MCF 10A (cell line): ENCODE measurements around the gene GNG7. TPM values are rescaled to one million over a fixed set of nuclear protein-coding genes. Genes with fewer than 3 reads are reported as not detected.
"Not testable (repeated sequence)": the region's sequence is repeated elsewhere in the genome, so short reads cannot be mapped to it uniquely, and the experiment has no call there.

ENCODE experiments used
- BruUV-seq: library from RNA; stranded (reverse); fragments of 400-500 nt; replicated peaks from 2 replicates; lab custom pipeline; 2021; lab: Mats Ljungman, UMichigan
- CTCF ChIA-PET: fragments of 300-600 bp; sonication (Branson Sonifier 250); formaldehyde crosslinking; extraction: SDS; loops from one replicate; lab custom pipeline; 2021; ENCODE audit warnings: antibody characterized with exemption, inconsistent platforms; lab: Yijun Ruan, JAX
- POLR2A ChIA-PET: fragments of 300-600, 350-650 bp; sonication (Branson Sonifier 250); formaldehyde crosslinking; extraction: SDS; loops from one replicate; lab custom pipeline; 2020; ENCODE audit warnings: antibody characterized with exemption, inconsistent platforms; lab: Yijun Ruan, JAX
- DNase-seq: peaks from one replicate; pipeline ENCODE4 v3.0.0-alpha.2; 2018; ENCODE audit not compliant: unreplicated experiment
- H3K27ac Mint-ChIP-seq: one replicate; pipeline ENCODE4 v1.8.0; 2022; ENCODE audit warnings: mild to moderate bottlenecking, low read depth, mixed read lengths; ENCODE audit not compliant: unreplicated experiment
- H3K27me3 Mint-ChIP-seq: one replicate; pipeline ENCODE4 v1.8.0; 2022; ENCODE audit warnings: mixed read lengths; ENCODE audit not compliant: insufficient read depth, unreplicated experiment
- H3K36me3 Mint-ChIP-seq: one replicate; pipeline ENCODE4 v1.8.0; 2022; ENCODE audit warnings: mild to moderate bottlenecking, moderate library complexity, mixed read lengths; ENCODE audit not compliant: insufficient read depth, unreplicated experiment
- H3K4me1 Mint-ChIP-seq: one replicate; pipeline ENCODE4 v1.8.0; 2022; ENCODE audit warnings: mixed read lengths; ENCODE audit not compliant: insufficient read depth, unreplicated experiment
- H3K4me3 Mint-ChIP-seq: one replicate; pipeline ENCODE4 v1.8.0; 2022; ENCODE audit warnings: mild to moderate bottlenecking, moderate library complexity, mixed read lengths; ENCODE audit not compliant: unreplicated experiment
- H3K9me3 Mint-ChIP-seq: one replicate; pipeline ENCODE4 v1.8.0; 2022; ENCODE audit warnings: mixed read lengths; ENCODE audit not compliant: unreplicated experiment
- intact Hi-C: fragments of 100-400 bp; cut with micrococcal nuclease; formaldehyde crosslinking; loops from 2 replicates; pipeline ENCODE4 v1.14.1; 2022
- total RNA-seq: library from RNA; stranded (reverse); gene quantifications from 2 replicates; pipeline ENCODE4 v1.2.3, GENCODE V29; 2022
- TF ChIP-seq, protein P1 (sequence below): fragments of 200-600 bp; IDR thresholded peaks from one replicate; pipeline ENCODE4 v1.8.0; 2022; ENCODE audit warnings: antibody characterized with exemption, mild to moderate bottlenecking; ENCODE audit not compliant: unreplicated experiment

GNG7 gene
- total RNA-seq, 1 experiment from 2014 or later: 0.51 TPM

DNA sequence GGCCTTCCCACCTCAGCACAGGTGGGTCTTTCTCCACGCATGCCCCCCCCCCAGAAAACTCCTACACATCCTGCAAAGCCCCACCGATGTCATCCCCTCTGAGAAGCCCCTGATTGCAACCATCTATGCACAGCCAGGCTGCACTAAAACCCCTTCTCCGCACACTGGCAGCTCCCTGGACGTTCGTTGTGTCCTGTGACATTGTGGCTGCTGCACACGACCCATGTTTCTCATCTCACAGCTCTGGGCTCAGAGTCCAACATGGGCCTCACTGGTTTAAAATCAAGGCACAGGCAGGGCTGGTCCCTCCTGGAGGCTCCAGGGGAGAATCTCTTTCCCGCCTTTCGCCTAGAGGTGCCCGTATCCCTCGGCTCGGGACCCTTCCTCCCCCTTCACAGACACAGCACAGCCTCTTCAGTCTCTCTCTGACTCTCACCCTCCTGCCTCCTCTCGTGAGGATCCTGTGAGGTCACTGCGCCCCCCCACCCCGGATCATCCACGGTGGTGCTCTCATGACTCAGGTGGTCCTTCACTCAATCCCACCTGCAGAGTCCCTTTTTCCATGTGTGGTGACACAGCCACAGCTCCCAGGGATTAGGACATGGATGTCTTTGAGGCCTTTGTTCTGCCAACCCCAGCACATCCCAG lies 155.3 kb downstream of the GNG7 start:
- CTCF ChIA-PET: interaction anchor here (0.7 kb wide), 1 partner anchor 32 kb away, joined by 3 read pairs; no protein-coding TSS in a partner anchor
- BruUV-seq: no TSS peak
- intact Hi-C loops: no loop called here
- H3K4me3 Mint-ChIP-seq: no peak overlapping the region
- H3K27me3 Mint-ChIP-seq: no peaks in the 10 kb centered on the region
- TF ChIP-seq, protein P1, sequence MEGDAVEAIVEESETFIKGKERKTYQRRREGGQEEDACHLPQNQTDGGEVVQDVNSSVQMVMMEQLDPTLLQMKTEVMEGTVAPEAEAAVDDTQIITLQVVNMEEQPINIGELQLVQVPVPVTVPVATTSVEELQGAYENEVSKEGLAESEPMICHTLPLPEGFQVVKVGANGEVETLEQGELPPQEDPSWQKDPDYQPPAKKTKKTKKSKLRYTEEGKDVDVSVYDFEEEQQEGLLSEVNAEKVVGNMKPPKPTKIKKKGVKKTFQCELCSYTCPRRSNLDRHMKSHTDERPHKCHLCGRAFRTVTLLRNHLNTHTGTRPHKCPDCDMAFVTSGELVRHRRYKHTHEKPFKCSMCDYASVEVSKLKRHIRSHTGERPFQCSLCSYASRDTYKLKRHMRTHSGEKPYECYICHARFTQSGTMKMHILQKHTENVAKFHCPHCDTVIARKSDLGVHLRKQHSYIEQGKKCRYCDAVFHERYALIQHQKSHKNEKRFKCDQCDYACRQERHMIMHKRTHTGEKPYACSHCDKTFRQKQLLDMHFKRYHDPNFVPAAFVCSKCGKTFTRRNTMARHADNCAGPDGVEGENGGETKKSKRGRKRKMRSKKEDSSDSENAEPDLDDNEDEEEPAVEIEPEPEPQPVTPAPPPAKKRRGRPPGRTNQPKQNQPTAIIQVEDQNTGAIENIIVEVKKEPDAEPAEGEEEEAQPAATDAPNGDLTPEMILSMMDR: no peak
- POLR2A ChIA-PET: interaction anchor here (0.6 kb wide), 1 partner anchor 32 kb away, joined by 3 read pairs; no protein-coding TSS in a partner anchor
- peak overlapping the region; percentile 19 for H3K27ac Mint-ChIP-seq
- no peaks in the 10 kb centered on the region for H3K9me3 Mint-ChIP-seq
- no peak for DNase-seq
- peaks cover 15% of the 10 kb centered on the region for H3K4me1 Mint-ChIP-seq
- H3K36me3 Mint-ChIP-seq: peaks cover 7% of the 10 kb centered on the region

DNA sequence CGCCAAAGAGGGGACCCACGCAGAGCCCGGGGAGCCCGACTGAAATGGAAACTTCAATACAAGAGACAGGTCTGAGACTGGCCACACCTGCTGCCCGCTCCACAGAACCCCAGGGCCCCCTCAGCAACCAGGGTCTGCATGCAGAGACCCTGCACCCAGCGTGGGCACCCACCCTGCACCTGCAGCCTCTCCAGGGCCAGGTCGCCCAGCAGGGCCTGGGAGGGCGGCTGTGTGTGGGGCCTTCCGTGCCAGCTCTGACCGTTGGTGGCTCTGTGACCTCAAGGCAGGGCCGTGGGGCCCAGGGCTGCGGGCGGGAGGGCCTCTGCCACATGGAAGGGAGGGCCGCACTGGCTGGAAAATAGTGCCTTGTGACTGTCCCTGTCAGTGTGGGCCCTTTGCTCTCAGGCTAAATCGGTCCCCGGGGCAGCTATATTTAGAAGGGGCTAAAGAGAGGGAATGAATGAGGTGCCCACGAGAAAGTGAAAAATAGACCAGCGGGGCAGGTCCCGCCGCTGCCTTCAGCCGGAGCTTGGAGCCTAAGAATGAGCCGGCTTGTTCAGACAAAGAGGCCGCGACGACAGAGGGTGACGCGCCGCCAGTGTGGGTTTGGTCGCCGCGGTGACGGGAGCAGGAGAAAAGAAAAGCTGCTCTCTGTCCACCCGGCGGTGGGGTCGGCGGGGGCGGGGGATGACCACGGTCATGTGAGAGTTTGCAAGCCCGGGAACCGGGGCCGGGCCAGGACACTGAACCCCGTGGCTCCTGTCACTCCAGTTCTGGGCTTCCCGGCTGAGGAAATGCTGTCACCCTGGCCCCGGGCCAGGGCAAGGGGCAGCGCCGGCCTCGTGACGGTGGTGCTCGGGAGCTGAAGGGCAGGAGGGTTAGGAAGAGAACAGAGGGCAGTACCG lies 156.1 kb downstream of the GNG7 start:
- ChIA-PET CTCF (interaction anchor here (0.6 kb wide), 1 partner anchor 56 kb away, joined by 3 read pairs; no protein-coding TSS in a partner anchor), POLR2A (interaction anchor here (0.6 kb wide), 1 partner anchor 32 kb away, joined by 3 read pairs; no protein-coding TSS in a partner anchor)
- Mint-ChIP-seq H3K4me3 (no peak overlapping the region), H3K27me3 (no peaks in the 10 kb centered on the region), H3K27ac (peak overlapping the region; percentile 85), H3K4me1 (peaks cover 20% of the 10 kb centered on the region), H3K36me3 (peaks cover 7% of the 10 kb centered on the region), H3K9me3 (no peaks in the 10 kb centered on the region)
- TF ChIP-seq, protein P1: no peak
- BruUV-seq: no TSS peak
- no peak for DNase-seq
- intact Hi-C loops: no loop called here

DNA sequence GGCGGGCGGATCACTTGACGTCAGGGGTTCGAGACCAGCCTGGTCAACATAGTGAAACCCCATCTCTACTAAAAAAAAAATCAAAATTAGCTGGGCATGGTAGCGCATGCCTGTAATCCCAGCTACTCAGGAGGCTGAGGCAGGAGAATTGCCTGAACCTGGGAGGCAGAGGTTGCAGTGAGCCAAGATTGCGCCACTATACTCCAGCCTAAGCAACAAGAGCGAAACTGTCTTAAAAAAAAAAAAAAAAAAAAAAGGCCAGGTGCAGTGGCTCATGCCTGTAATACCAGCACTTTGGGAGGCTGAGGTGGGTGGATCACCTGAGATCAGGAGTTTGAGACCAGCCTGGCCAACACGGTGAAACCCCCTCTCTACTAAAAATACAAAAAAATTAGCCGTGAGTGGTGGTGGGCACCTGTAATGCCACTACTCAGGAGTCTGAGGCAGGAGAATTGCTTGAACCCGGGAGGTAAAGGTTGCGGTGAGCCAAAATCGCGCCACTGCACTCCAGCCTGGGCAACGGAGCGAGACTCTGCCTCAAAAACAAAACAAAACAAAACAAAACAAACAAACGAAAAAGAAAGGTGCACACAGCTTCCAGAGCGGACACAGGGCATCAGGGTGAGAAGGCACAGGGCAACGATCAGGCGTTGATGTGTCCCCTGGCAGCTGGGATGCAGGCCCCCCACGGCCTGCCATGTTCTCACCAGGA lies 156.9 kb downstream of the GNG7 start:
- Mint-ChIP-seq H3K4me1 (peaks cover 20% of the 10 kb centered on the region), H3K27ac (peak overlapping the region; percentile 85)
- BruUV-seq, H3K27me3 Mint-ChIP-seq, H3K36me3 Mint-ChIP-seq, intact Hi-C loops, DNase-seq, H3K4me3 Mint-ChIP-seq, H3K9me3 Mint-ChIP-seq: not testable (repeated sequence)
- ChIA-PET CTCF (interaction anchor here (0.6 to 5.7 kb wide), 4 partner anchors 33 to 92 kb away, joined by 4 to 62 read pairs (median 16); partner anchors contain the start of gene GADD45B), POLR2A (interaction anchor here (0.6 to 6.8 kb wide), 4 partner anchors 54 to 82 kb away, joined by 3 to 190 read pairs (median 5); partner anchors contain the start of gene GADD45B)
